Heart left ventricle (tissue), 16 donors: Measurements from ENCODE around the gene MYEF2. TPM values are rescaled to one million over a fixed set of nuclear protein-coding genes. Genes with fewer than 3 reads are reported as not detected.

Source experiments
- ATAC-seq, 4 donors: fragments of 200-7000 bp; cut with Tn5 transposase; one replicate each; pipeline ENCODE4 v1.9.1; 2020 to 2022; ENCODE audit warnings: moderate library complexity in 4 of 4, mild to moderate bottlenecking in 3 of 4, moderate number of reproducible peaks in 1 of 4
- DNase-seq, 5 donors: peaks; one replicate each; pipeline ENCODE4 v3.0.0-alpha.2; 2020
- H3K27ac ChIP-seq, 12 donors: fragments of 200-600 bp; sonication (generic) in 4 of 12; one replicate each; pipeline versions ENCODE4 v1.5.0 to v1.8.0; 2016 to 2022; ENCODE audit warnings: mild to moderate bottlenecking in 2 of 12
- H3K27me3 ChIP-seq, 9 donors: fragments of 200-600 bp; sonication (generic) in 2 of 9; one replicate each; pipeline versions ENCODE4 v1.5.1 to v1.8.0; 2016 to 2022; ENCODE audit warnings: mild to moderate bottlenecking in 3 of 9
- H3K36me3 ChIP-seq, 9 donors: fragments of 200-600 bp; sonication (generic) in 2 of 9; one replicate each; pipeline versions ENCODE4 v1.5.0 to v1.8.0; 2018 to 2022; ENCODE audit warnings: mild to moderate bottlenecking in 2 of 9
- H3K4me1 ChIP-seq, 12 donors: fragments of 200-600 bp; sonication (generic) in 4 of 12; one replicate each; pipeline versions ENCODE4 v1.5.0 to v1.8.0; 2016 to 2022; ENCODE audit warnings: mild to moderate bottlenecking in 3 of 12
- H3K4me3 ChIP-seq, 12 donors: fragments of 200-600 bp; sonication (generic) in 4 of 12; one replicate each; pipeline versions ENCODE4 v1.5.0 to v1.8.0; 2017 to 2022; ENCODE audit warnings: mild to moderate bottlenecking in 9 of 12, moderate library complexity in 4 of 12
- H3K9me3 ChIP-seq, 12 donors: fragments of 200-600 bp; sonication (generic) in 4 of 12; one replicate each; pipeline versions ENCODE4 v1.5.0 to v1.8.0; 2016 to 2022; ENCODE audit warnings: mild to moderate bottlenecking in 1 of 12
- POLR2A ChIP-seq, 2 donors: fragments of 450-650 bp; IDR thresholded peaks; one replicate each; pipeline ENCODE4 v1.6.1; 2017; ENCODE audit warnings: antibody characterized with exemption in 2 of 2, mild to moderate bottlenecking in 2 of 2, moderate library complexity in 2 of 2
- WGBS, 4 donors: extraction: QIAGEN DNeasy Blood & Tissue Kit in 2 of 4; methylation state at CpG; one replicate each; pipeline versions ENCODE4 v1.1.5 to v1.1.7; 2013 to 2018; 5-methylcytosine and 5-hydroxymethylcytosine counted together
- intact Hi-C, 10 donors: fragments of 100-400 bp; cut with DNase I; formaldehyde crosslinking; loops; one replicate each; pipeline versions ENCODE4 v1.11.1 to v1.14.2; 2022
- polyA plus RNA-seq, 2 donors: library from polyadenylated mRNA; stranded (reverse); fragments of 200-250 nt; gene quantifications; one replicate each; pipeline ENCODE4 v1.2.3, GENCODE V29; 2013
- total RNA-seq, 9 donors: library from RNA; depleted of rRNA in 2 of 9; stranded (reverse); fragments of >200 nt in 2 of 9; fragmentation: NEBNext Ultra II Directional in 3 of 9; extraction: Animal tissue kit (Norgen Biotek cat#: 25700) in 3 of 9; gene quantifications; one replicate each; pipeline versions ENCODE4 v1.1.0 to v1.2.4, GENCODE V29; 2016 to 2023
- TF ChIP-seq, protein P1 (sequence below), 12 donors: fragments of 200-600 bp; sonication (generic) in 4 of 12; IDR thresholded peaks; one replicate each; pipeline versions ENCODE4 v1.5.0 to v1.8.0; 2018 to 2022; ENCODE audit warnings: antibody characterized with exemption in 12 of 12, mild to moderate bottlenecking in 5 of 12
- donor health status: ischemic (EF 13 %, LVEDD 7.1; RV severe dilation, severe dysfunction).
- donor health status: healthy with polysubstance abuse.
- donor health status: DM: no; HTN: yes; CAD: no.
- donor health status: DM: no; HTN: no; CAD: no.
- donor health status: ischemic (EF 25% LVEDD 6.9; RV normal size, moderate dysfunction).
- donor health status: ischemic (EF 25% LVEDD 5.7; RV mildly dilated, moderate dysfunction).
- donor health status: healthy.
- donor health status: DM: yes; HTN: yes; CAD: no.
- donor health status: ischemic (EF 35%, LVEDD 5.7; RV mildly dilated, moderate dysfunction).
- donor health status: nonischemic (EF 11% LVEDD 7.7; RV severe dilation, severe dysfunction).
- donor health status: DM: yes; HTN: yes; CAD: no.
- donor health status: PGD.
- donor health status: ischemic (EF 29% LVEDD 5.4; RV normal size, mild dysfunction).
- donor health status: nonischemic (EF 23%, LVEDD 6.1; RV moderate dilation, normal function).

Gene MYEF2
- total and polyA plus RNA-seq, 11 donors = 5.5 to 17.3 (median 11.4) TPM

DNA sequence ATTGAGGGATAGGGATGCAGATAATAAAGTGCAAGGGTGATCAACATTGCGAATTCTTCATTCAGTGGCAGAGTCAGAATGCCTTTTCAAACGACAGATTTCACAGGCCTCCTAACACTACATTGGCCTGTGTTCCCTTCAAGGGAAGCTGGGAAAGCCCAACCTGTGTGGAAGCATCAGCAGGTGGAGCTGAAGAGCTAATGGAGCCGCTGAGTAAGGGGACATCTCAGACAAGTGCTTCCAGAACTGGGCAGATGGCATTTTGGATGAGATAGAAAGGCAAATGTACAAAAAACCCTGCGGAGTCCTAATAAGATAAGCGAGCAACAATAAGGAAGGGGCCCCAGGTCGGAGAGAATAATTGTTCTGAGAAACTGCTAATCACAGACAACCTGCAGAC lies 65.9 kb downstream of the MYEF2 start:
- Histone ChIP-seq H3K9me3 (no peaks in the 10 kb centered on the region), H3K36me3 (no peaks in the 10 kb centered on the region), H3K4me1 (no peaks in the 10 kb centered on the region), H3K27me3 (peaks cover 0 to 5% (median 0%) of the 10 kb centered on the region in 9 donors), H3K4me3 (no peak overlapping the region), H3K27ac (no peak overlapping the region)
- ATAC-seq (peak in 2 of 4 donors; percentile 60 to 70), DNase-seq (no peak)
- TF ChIP-seq, protein P1, sequence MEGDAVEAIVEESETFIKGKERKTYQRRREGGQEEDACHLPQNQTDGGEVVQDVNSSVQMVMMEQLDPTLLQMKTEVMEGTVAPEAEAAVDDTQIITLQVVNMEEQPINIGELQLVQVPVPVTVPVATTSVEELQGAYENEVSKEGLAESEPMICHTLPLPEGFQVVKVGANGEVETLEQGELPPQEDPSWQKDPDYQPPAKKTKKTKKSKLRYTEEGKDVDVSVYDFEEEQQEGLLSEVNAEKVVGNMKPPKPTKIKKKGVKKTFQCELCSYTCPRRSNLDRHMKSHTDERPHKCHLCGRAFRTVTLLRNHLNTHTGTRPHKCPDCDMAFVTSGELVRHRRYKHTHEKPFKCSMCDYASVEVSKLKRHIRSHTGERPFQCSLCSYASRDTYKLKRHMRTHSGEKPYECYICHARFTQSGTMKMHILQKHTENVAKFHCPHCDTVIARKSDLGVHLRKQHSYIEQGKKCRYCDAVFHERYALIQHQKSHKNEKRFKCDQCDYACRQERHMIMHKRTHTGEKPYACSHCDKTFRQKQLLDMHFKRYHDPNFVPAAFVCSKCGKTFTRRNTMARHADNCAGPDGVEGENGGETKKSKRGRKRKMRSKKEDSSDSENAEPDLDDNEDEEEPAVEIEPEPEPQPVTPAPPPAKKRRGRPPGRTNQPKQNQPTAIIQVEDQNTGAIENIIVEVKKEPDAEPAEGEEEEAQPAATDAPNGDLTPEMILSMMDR (IDR thresholded peaks at IDR 0.05) = peak in 9 of 12 donors; percentile 19 to 52 (median 40)
- no peak for TF ChIP-seq POLR2A (IDR thresholded peaks at IDR 0.05)
- 22 to 32% (median 25%) methylated on average over 6 of the region's 6 CpGs for WGBS, 4 donors
- intact Hi-C loops = loop anchor here in 6 of 10 donors (5.0 to 10.0 kb wide), 4 partner anchors 133 to 173 kb away; no protein-coding TSS in a partner anchor

DNA sequence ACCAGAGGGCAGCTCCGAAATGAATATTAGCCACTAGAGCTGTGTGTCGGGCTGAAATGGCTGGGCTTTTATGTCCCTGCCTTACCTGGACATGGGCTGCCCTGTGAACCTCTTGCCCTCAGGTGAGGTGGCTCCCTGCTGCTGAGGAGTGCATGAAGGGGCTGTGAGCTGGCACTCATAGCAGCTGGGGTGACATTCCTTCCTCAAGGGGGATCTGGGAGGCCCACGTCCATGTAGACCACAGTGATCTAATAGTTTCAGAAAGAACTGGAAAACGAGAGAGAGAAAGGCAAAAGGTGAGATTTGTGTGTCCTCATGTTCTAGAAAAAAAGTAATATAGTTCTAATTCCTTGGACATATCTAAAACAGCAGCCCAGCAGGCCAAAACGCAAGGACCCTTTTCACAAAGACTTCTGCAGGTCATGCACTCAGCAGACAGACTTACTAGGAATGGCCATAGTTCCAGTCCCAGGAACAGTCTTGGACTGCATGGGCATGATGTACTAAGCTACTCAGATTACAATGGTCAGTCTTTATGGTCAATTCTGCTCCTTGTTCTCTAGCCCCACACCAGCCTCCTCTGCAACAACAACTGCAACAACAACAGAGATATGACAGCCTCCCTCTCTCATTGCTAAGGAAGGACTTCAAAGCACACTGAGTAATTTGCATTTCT lies 68.1 kb downstream of the MYEF2 start:
- H3K4me3 ChIP-seq = no peak overlapping the region
- no peak overlapping the region for H3K27ac ChIP-seq
- peaks cover 0 to 24% (median 0%) of the 10 kb centered on the region in 9 donors for H3K27me3 ChIP-seq
- H3K4me1 ChIP-seq = no peaks in the 10 kb centered on the region
- no peaks in the 10 kb centered on the region for H3K9me3 ChIP-seq
- DNase-seq (no peak), ATAC-seq (no peak)
- intact Hi-C loops = loop anchor here in 7 of 10 donors (5.0 to 10.0 kb wide), 4 partner anchors 135 to 175 kb away; no protein-coding TSS in a partner anchor
- no peaks in the 10 kb centered on the region for H3K36me3 ChIP-seq
- no peak for TF ChIP-seq POLR2A (IDR thresholded peaks at IDR 0.05)
- TF ChIP-seq, protein P1 (IDR thresholded peaks at IDR 0.05) = no peak
- 66 to 75% (median 69%) methylated on average over 5 of the region's 5 CpGs for WGBS, 4 donors

DNA sequence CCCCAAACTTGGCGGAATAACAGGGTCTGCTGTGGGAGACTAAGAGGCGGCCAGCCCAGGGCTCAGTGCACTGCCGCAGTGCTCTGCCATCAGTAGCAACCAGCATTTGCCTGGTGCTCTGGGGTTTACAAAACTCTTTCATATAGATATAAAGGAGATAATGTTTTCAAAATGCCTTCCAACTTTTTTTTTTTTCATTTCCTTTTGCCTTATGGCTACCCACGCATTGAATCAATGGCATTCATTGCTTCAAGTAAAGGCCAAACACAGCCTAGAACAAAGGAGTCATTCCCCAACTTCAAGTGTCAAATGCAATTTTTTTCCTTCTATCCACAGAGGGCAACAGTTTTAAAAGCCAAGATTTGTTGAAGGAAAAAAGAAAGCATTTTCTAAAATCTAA lies 68.9 kb downstream of the MYEF2 start:
- H3K4me1 ChIP-seq = no peaks in the 10 kb centered on the region
- ATAC-seq (no peak), DNase-seq (no peak)
- intact Hi-C loops = loop anchor here in 1 of 10 donors (10.0 kb wide), 1 partner anchor 176 kb away; no protein-coding TSS in a partner anchor
- 85 to 95% (median 90%) methylated on average over 4 of the region's 4 CpGs for WGBS, 4 donors
- H3K27me3 ChIP-seq = peaks cover 0 to 30% (median 0%) of the 10 kb centered on the region in 9 donors
- H3K4me3 ChIP-seq = no peak overlapping the region
- H3K36me3 ChIP-seq = no peaks in the 10 kb centered on the region
- no peaks in the 10 kb centered on the region for H3K9me3 ChIP-seq
- TF ChIP-seq POLR2A (IDR thresholded peaks at IDR 0.05) = no peak
- TF ChIP-seq, protein P1 (IDR thresholded peaks at IDR 0.05) = no peak
- H3K27ac ChIP-seq = no peak overlapping the region

DNA sequence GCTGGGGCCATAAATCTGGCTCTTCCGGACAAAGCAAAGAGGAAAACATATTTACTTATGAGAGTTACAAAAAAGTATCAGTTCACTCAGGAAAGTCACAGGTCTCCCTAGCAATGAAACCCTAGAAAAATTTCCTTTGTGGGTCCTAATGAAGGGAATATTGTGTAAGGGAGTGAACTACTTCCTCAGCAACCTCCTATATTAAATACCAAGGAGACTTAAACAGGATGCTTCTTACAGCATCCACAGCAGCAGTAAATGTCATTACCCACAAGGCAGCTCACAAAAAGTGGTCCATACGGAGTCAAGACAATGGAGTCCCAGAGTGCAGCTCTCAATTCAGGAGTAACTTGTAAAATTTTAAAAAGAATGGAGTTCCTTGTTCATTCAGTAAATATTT lies 72.2 kb downstream of the MYEF2 start:
- no peak for DNase-seq
- 54 to 63% (median 61%) methylated on average over 2 of the region's 2 CpGs for WGBS, 4 donors
- H3K4me1 ChIP-seq = no peaks in the 10 kb centered on the region
- H3K27ac ChIP-seq = no peak overlapping the region
- peaks cover 0 to 38% (median 7%) of the 10 kb centered on the region in 9 donors for H3K27me3 ChIP-seq
- no peak for ATAC-seq
- no peaks in the 10 kb centered on the region for H3K9me3 ChIP-seq
- TF ChIP-seq, protein P1 (IDR thresholded peaks at IDR 0.05) = no peak
- no peak for TF ChIP-seq POLR2A (IDR thresholded peaks at IDR 0.05)
- intact Hi-C loops = loop anchor here in 1 of 10 donors (10.0 kb wide), 1 partner anchor 179 kb away; no protein-coding TSS in a partner anchor
- H3K36me3 ChIP-seq = no peaks in the 10 kb centered on the region
- no peak overlapping the region for H3K4me3 ChIP-seq
